HG03565 (cell line): Measurements from ENCODE around the gene PSORS1C1.
"Not testable (repeated sequence)": the region's sequence is repeated elsewhere in the genome, so short reads cannot be mapped to it uniquely, and the experiment has no call there.

ENCODE experiments used
- ATAC-seq: cut with Tn5 transposase; IDR thresholded peaks from one replicate; pipeline ENCODE4 v1.9.1; 2021; ENCODE audit warnings: mild to moderate bottlenecking, moderate library complexity; ENCODE audit not compliant: unreplicated experiment

The PSORS1C1 gene

GRCh38 chr6:31174378-31174777, 59.8 kb downstream of the PSORS1C1 start:
- ATAC-seq: no peak

- no peak for ATAC-seq
Measured at GRCh38 chr6:31175971-31176370, 61.4 kb downstream of the PSORS1C1 start.

DNA sequence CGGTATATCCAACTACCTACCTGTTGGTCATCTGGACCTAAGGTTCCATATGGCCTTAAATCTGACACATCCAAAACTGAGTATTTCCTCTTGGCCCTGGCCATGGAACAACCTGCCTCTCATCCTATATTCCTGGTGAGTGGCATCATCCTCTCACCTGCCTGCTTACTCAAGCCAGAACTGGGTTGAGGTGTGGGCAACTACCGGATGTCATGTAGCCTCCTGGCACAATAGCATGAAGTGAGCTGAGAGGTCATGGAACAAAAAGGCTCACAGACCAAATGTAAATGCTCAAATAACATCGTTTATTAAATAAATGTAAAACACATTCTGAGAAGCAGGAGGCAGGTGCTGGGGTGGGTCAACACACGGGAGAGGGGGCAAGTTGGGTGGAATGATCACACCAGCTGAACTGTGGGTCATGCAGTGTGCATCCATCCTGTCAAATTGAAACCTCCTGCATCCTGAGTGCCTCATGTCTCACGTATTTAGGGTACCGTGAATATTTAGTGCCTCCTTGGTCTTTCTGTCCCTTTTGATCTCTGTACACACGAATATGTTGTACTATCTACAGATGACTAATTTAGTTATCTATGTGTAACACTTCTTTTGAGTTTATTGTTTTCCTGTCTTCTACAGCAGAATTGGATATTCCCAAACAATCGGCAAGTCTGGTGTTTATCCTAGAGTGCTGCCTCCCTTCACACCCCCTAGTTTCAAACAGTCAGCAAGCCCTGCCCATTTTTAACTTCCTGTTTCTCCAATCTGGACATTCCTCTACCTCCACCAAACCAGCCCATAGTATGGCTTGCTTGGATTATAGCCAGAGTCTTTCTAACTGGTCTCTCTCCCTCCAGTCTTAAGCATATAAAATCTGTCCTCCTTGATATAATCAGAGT, 63.8 kb downstream of the PSORS1C1 start:
- ATAC-seq: no peak

DNA sequence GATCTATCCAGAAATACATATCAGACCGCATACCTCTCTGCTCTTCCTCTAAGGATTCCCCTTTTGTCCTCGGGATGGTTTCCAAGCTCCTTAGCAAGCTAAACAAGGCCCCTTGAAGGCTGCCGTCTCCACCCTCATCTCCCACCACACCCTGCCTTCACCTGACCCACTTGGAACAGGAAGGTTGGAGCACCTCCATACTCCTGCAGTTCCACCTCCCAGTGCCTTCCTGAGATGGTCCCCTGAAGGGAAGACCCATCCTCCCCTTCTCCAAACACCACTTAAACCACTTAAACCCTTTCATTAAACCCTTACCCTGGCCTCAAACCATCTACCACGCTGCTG, 64.4 kb downstream of the PSORS1C1 start:
- ATAC-seq: no peak

DNA sequence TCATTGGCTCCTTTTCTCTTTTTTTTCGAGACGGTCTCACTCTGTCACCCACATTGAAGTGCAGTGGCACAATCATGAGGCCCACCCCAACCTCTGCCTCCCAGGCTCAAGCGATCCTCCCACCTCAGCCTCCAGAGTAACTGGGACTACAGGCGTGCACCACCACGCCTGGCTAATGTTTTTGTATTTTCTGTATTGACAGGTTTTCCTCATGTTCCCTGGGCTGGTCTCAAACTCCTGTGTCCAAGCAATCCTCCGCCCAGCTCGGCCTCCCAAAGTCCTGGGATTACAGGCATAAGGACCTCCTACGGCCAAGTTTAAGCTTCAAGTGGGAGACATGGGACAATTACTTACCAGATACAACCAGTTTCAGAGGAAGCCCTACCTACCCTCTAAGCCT, 65.3 kb downstream of the PSORS1C1 start:
- ATAC-seq: no peak

GRCh38 chr6:31180500-31180899, 65.9 kb downstream of the PSORS1C1 start:
- ATAC-seq: peak; percentile 59

DNA sequence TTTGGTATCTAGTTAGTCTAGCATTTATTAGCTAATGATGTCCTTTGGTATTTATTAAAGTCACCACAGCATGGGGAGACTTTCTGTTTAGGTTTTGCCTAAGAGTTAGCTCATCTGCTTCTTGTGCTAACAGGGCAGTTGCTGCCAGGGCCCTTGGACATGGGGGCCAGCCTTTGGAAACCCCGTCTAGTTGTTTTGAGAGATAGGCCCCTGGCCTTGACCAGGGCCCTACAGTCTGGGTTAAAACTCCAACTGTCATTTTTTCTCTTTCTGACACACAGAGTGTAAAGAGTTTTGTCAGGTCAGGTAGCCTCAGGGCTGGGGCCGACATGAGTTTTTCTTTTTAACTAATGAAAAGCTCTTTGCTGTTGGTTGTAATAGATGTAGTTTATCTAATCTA, 68.7 kb downstream of the PSORS1C1 start:
- not testable (repeated sequence) for ATAC-seq

GRCh38 chr6:31183859-31184258, 69.3 kb downstream of the PSORS1C1 start:
- not testable (repeated sequence) for ATAC-seq

DNA sequence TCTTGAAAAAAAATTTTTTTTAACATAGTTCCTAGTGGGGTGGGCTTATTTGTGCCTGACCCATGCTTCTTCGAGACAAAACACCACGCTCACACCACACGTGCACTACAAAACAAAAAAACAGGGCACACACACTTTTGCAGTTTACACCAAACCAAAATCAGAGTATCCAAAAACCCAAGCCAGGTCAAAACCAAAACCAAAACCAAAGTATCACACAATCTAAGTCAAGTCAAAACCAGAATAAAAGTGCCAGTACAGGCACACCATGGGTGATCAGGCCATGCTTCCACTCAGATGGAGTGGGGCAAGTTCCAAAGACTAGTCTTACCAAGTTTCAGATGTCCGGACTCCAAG, 71.1 kb downstream of the PSORS1C1 start:
- not testable (repeated sequence) for ATAC-seq

DNA sequence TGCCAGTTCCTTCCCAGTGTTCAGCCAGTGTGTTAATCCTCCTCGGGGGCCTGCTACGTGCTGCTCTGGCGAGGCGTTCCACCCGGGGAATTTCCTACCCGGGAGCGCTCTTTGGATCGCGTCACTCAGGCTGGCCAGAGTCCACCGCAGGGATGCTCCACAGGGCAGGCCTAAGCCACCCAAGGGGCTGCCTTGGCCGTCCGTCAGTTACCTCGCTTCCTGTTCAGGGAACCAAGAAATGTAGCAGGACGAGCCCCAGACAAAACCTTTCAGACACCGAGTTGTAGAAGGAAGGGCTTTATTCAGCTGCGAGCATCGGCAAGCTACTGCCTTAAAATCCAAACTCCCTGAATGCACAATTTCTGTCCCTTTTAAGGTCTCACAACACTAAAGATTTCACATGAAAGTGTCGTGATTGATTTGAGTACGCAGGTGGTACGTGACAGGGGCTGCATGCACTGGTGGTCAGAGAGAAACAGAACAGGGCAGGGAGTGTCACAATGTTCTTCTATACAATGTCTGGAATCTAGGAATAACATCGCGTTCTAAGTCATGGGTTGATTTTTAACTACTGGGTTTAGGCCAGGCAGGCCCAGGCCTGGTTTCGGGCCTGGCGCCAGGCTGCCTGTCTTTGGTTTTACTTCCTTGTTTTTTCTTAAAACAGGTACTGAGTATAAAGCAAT, 71.6 kb downstream of the PSORS1C1 start:
- no peak for ATAC-seq

- ATAC-seq: no peak
Measured at GRCh38 chr6:31187780-31188194, 73.2 kb downstream of the PSORS1C1 start.

- not testable (repeated sequence) for ATAC-seq
Measured at GRCh38 chr6:31189223-31189622, 74.6 kb downstream of the PSORS1C1 start.
